H7 (cell line): ENCODE data around the gene C1orf53. TPM values are rescaled to one million over a fixed set of nuclear protein-coding genes. Genes with fewer than 3 reads are reported as not detected.
A peak's percentile ranks its signal among the peaks of the same experiment; 100 is the strongest.

ENCODE experiments used
- DNase-seq: peaks from one replicate; pipeline ENCODE4 v3.0.0; 2012
- H3K27me3 ChIP-seq: 2 replicates; pipeline ENCODE4 v1.6.0; 2011; ENCODE audit warnings: mild to moderate bottlenecking, low read length; ENCODE audit not compliant: control insufficient read depth, insufficient read depth
- H3K36me3 ChIP-seq: replicated peaks from 2 replicates; pipeline ENCODE4 v1.5.1; 2011; ENCODE audit warnings: low read length; ENCODE audit not compliant: control insufficient read depth, insufficient read depth
- H3K4me3 ChIP-seq: 2 replicates; pipeline ENCODE4 v1.5.1; 2011; ENCODE audit warnings: low read depth, mild to moderate bottlenecking, control low read depth, low read length, moderate library complexity; ENCODE audit not compliant: insufficient read depth
- total RNA-seq: library from RNA; depleted of rRNA; stranded (reverse); fragments of >200 nt; shearing (Covaris generic); gene quantifications from 2 replicates; pipeline ENCODE4 v1.2.3, GENCODE V29; 2014

Gene C1orf53
- total RNA-seq, 1 experiment from 2014 or later: 0.48 TPM

GRCh38 chr1:197896301-197896700 lies 6.1 kb upstream of the C1orf53 start:
- Histone ChIP-seq H3K36me3 (no peaks in the 10 kb centered on the region), H3K27me3 (peaks cover 8% of the 10 kb centered on the region; the same call in 1 of the 2 replicates), H3K4me3 (no peak overlapping the region)
- DNase-seq: no peak

GRCh38 chr1:197899037-197899436 lies 3.4 kb upstream of the C1orf53 start:
- DNase-seq: no peak
- Histone ChIP-seq H3K4me3 (no peak overlapping the region), H3K27me3 (peaks cover 25% of the 10 kb centered on the region), H3K36me3 (no peaks in the 10 kb centered on the region)

DNA sequence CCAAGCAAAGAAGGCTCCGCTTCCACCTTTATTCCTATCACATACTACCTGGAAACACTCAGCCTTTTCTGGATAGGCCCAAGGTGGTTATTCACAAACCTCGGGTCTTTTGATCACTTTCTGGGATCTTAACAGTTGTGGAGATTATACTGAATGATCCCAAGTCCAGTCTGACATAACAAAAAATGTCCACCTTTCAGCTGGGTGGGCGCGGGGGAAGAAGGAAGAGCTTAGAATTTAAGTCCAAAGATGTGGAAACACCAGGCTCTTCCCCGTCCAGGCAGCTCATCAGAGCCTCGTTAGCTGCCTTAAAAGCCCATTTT lies 338 bp upstream of the C1orf53 start:
- no peaks in the 10 kb centered on the region for H3K36me3 ChIP-seq
- H3K4me3 ChIP-seq: peak overlapping the region; percentile 66
- H3K27me3 ChIP-seq: peaks cover 56% of the 10 kb centered on the region
- no peak for DNase-seq

DNA sequence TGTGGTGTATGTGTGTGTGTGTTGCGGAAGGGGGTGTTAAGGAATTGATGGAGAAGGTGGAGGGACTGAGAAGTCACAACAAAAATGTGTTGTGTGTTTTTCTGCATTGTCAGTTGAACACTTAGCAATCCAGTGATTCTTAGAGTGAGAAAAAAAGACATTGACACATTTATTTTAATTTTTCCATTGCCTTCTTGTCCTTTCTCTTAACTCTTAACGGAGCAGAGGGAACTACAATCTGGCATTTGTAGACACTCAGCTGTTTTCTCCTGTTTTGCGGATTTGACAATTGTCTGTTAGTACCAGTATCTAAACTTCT lies 725 bp downstream of the C1orf53 start:
- peak overlapping the region; percentile 66 for H3K4me3 ChIP-seq
- H3K27me3 ChIP-seq: peaks cover 66% of the 10 kb centered on the region
- H3K36me3 ChIP-seq: no peaks in the 10 kb centered on the region

GRCh38 chr1:197904126-197904787 lies 1.8 kb downstream of the C1orf53 start:
- Histone ChIP-seq H3K4me3 (no peak overlapping the region), H3K27me3 (peaks cover 77% of the 10 kb centered on the region), H3K36me3 (no peaks in the 10 kb centered on the region)
- no peak for DNase-seq

More for the DNA sequence above, 725 bp downstream of the C1orf53 start:
- no peak for DNase-seq

DNA sequence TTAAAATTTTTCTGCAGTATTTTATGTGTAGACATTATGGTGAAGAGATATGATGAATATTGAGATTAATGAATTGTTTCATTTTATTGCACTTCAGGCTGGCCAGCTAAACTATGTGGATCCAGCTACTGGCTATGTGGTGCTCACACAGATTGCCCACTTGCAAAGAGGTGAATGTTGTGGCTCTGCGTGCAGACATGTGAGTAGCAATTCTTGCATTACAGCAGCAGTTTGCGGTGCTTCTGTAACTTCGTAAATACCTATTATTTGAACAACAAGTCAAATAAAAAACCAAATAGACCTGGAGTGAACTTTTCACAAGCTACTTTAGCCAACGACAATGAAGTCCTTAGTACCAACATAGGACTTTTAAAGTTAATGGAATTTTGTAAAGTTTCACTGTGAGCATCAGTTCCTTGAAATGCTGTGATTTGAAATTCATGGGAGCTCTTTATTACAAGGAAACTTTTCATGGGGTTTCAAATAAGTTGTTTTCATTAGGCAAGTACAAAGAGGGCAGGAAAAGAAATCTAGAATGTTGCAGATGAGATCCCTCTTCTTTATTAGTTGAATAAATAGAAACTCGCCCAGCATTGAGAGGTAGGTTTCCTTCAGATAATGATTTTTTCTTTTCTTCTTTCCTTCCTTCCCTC lies 3.4 kb downstream of the C1orf53 start:
- no peaks in the 10 kb centered on the region for H3K36me3 ChIP-seq
- DNase-seq: no peak
- peaks cover 90% of the 10 kb centered on the region for H3K27me3 ChIP-seq
- H3K4me3 ChIP-seq: no peak overlapping the region

DNA sequence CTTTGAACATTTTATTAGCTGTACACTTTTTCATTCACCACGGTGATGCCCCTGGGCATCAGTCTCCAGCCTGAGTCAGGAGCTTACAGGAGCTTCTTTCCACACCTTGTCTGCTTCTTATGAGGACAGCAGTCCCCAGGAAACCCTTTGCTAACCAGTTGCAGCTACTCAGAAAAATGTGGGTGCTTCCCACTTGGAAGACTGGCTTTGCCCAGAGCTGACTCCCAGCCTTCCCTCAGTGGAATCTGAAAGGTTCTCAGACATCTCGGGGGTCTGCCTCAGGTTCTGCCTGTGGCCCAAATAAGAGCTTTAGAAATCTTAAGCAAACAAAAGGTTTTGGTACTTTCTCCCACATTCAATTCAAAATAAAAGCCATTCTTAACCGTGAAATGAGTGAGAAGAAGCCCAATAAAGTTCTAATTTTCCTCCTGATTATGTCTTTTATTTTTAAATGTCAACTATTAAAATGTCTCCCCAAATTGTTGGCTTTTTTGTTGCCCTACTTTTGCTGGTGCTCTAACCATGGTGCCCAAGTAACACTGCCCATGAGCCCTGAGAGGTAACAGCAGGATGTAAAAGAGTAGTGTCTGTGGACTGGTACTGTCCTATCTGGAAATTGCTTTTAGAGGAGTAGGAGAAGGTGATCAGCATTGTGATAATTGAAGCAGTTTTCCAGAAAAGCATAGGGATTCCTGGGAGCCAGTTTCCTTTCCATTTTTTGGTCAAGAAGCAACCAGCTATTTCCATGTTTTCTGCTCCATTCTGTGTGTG lies 5.6 kb downstream of the C1orf53 start:
- H3K4me3 ChIP-seq: no peak overlapping the region
- no peaks in the 10 kb centered on the region for H3K36me3 ChIP-seq
- peaks cover 100% of the 10 kb centered on the region for H3K27me3 ChIP-seq
- DNase-seq: no peak

GRCh38 chr1:197908716-197909220 lies 6.3 kb downstream of the C1orf53 start:
- peak; percentile 47 for DNase-seq
- Histone ChIP-seq H3K36me3 (no peaks in the 10 kb centered on the region), H3K27me3 (peaks cover 100% of the 10 kb centered on the region), H3K4me3 (no peak overlapping the region)

DNA sequence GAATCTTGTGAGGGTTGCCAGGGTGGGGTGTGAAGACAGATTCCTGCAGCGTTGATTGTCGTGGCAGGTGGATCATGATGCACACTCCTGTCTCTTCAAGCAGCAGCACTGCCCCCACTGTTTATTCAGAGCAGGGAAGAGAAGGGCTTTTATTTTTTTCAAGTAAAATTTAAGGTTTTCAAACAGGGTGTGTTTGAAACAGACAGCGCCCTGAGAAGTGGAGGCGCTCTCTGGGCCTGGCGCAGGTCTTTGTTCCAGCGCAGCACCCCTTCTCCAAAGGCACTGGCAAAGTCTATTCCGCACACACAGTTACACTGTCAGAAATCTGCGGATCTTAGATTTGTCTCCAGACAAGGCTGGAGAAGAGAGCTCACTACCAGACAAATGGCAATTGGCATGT lies 7.0 kb downstream of the C1orf53 start:
- no peak overlapping the region for H3K4me3 ChIP-seq
- H3K36me3 ChIP-seq: no peaks in the 10 kb centered on the region
- peaks cover 100% of the 10 kb centered on the region for H3K27me3 ChIP-seq
- DNase-seq: no peak

- Histone ChIP-seq H3K36me3 (no peaks in the 10 kb centered on the region), H3K27me3 (peaks cover 100% of the 10 kb centered on the region), H3K4me3 (no peak overlapping the region)
- DNase-seq: peak; percentile 51
These were observed 7.9 kb downstream of the C1orf53 start for GRCh38 chr1:197910120-197910991.

GRCh38 chr1:197911111-197911856 lies 8.9 kb downstream of the C1orf53 start:
- DNase-seq: peak; percentile 87
- Histone ChIP-seq H3K27me3 (peaks cover 100% of the 10 kb centered on the region), H3K36me3 (no peaks in the 10 kb centered on the region), H3K4me3 (peak overlapping the region; percentile 21; the same call in 1 of the 2 replicates)

- DNase-seq: peak; percentile 77
- H3K27me3 ChIP-seq: peaks cover 100% of the 10 kb centered on the region
These were observed 9.6 kb downstream of the C1orf53 start for GRCh38 chr1:197911857-197912696.

More at GRCh38 chr1:197911857-197912696, 9.6 kb downstream of the C1orf53 start:
- H3K36me3 ChIP-seq: no peaks in the 10 kb centered on the region
- peak overlapping the region; percentile 21; the same call in 1 of the 2 replicates for H3K4me3 ChIP-seq
